Natural killer cell (primary cell): ENCODE data around the gene SLCO4C1. TPM values are rescaled to one million over a fixed set of nuclear protein-coding genes. Genes with fewer than 3 reads are reported as not detected.

Experiments
- ATAC-seq, 3 donors: fragments of 150-1000 bp in 2 of 3; fragments of 200-7000 bp in 1 of 3; cut with Tn5 transposase; 1 replicate in 1 of 3; 2 replicates in 2 of 3; pipeline ENCODE4 v1.10.0; 2021; ENCODE audit warnings: mild to moderate bottlenecking in 2 of 3, moderate library complexity in 2 of 3
- DNase-seq, 2 donors: peaks; one replicate each; pipeline versions ENCODE4 v3.0.0 to v3.0.0-alpha.2; 2013 to 2021; ENCODE audit warnings: mixed read lengths in 1 of 2
- H3K27ac ChIP-seq: one replicate; pipeline ENCODE4 v1.5.1; 2013; ENCODE audit warnings: mild to moderate bottlenecking, low read length
- H3K27me3 ChIP-seq: one replicate; pipeline ENCODE4 v1.6.1; 2013; ENCODE audit warnings: low read length; ENCODE audit not compliant: control insufficient read depth, insufficient read depth
- H3K36me3 ChIP-seq: one replicate; pipeline ENCODE4 v1.6.1; 2013; ENCODE audit warnings: low read length; ENCODE audit not compliant: control insufficient read depth, insufficient read depth
- H3K4me1 ChIP-seq: one replicate; pipeline ENCODE4 v1.6.1; 2013; ENCODE audit warnings: low read length; ENCODE audit not compliant: control insufficient read depth, insufficient read depth
- H3K4me3 ChIP-seq: one replicate; pipeline ENCODE4 v1.5.1; 2013; ENCODE audit warnings: low read length
- H3K9me3 ChIP-seq: one replicate; pipeline ENCODE4 v1.6.1; 2013; ENCODE audit warnings: low read length; ENCODE audit not compliant: control insufficient read depth, insufficient read depth
- H3K27ac Mint-ChIP-seq, 2 donors: one replicate each; pipeline ENCODE4 v1.8.0; 2022; ENCODE audit warnings: mild to moderate bottlenecking in 2 of 2, mixed read lengths in 2 of 2, moderate library complexity in 1 of 2
- H3K27me3 Mint-ChIP-seq, 2 donors: one replicate each; pipeline ENCODE4 v1.8.0; 2022; ENCODE audit warnings: low read depth in 2 of 2, mixed read lengths in 2 of 2
- H3K36me3 Mint-ChIP-seq: one replicate; pipeline ENCODE4 v1.8.0; 2022; ENCODE audit warnings: mixed read lengths
- H3K4me1 Mint-ChIP-seq, 2 donors: one replicate each; pipeline ENCODE4 v1.8.0; 2022; ENCODE audit warnings: mixed read lengths in 2 of 2
- H3K4me3 Mint-ChIP-seq: one replicate; pipeline ENCODE4 v1.8.0; 2022; ENCODE audit warnings: mild to moderate bottlenecking, moderate library complexity, mixed read lengths
- H3K9me3 Mint-ChIP-seq, 2 donors: one replicate each; pipeline ENCODE4 v1.8.0; 2022; ENCODE audit warnings: mixed read lengths in 2 of 2
- CTCF ChIP-seq: fragments of 200-600 bp; IDR thresholded peaks from one replicate; pipeline ENCODE4 v1.8.0; 2022; ENCODE audit warnings: antibody characterized with exemption
- WGBS: methylation state at CpG from one replicate; pipeline ENCODE4 v1.1.7; 2013; ENCODE audit warnings: missing lambda C conversion rate; ENCODE audit not compliant: insufficient coverage; 5-methylcytosine and 5-hydroxymethylcytosine counted together
- intact Hi-C: fragments of 100-400 bp; cut with micrococcal nuclease; formaldehyde crosslinking; loops from one replicate; pipeline ENCODE4 v1.14.2; 2022
- total RNA-seq, 4 donors: library from RNA; stranded (reverse); fragments of 120-200 nt in 1 of 4; gene quantifications; one replicate each; pipeline versions ENCODE4 v1.2.3 to v1.2.4, GENCODE V29; 2013 to 2022

Gene SLCO4C1
- total RNA-seq, 3 donors from 2014 or later (not counting 1 experiment from before 2014, with no cell fraction given) = 30.9 to 44.7 (median 31.2) TPM

GRCh38 chr5:102288630-102289029 lies 7.5 kb downstream of the SLCO4C1 start:
- H3K4me1 Mint-ChIP-seq = peaks cover 67 to 68% of the 10 kb centered on the region in 2 donors

GRCh38 chr5:102286476-102286875 lies 9.6 kb downstream of the SLCO4C1 start:
- H3K9me3 ChIP-seq = no peaks in the 10 kb centered on the region
- H3K27ac ChIP-seq = no peak overlapping the region
- ATAC-seq (no peak), DNase-seq (no peak)
- peaks cover 5% of the 10 kb centered on the region for H3K4me1 ChIP-seq
- intact Hi-C loops = no loop called here
- no peaks in the 10 kb centered on the region for H3K9me3 Mint-ChIP-seq
- no peak overlapping the region for H3K4me3 ChIP-seq
- H3K27me3 ChIP-seq = no peaks in the 10 kb centered on the region
- peak overlapping the region in 1 of 2 donors; percentile 47 for H3K27ac Mint-ChIP-seq
- TF ChIP-seq CTCF = no peak
- no peak overlapping the region for H3K4me3 Mint-ChIP-seq
- H3K4me1 Mint-ChIP-seq = peaks cover 70 to 76% of the 10 kb centered on the region in 2 donors
- 0% methylated on average over 1 of the region's 2 CpGs for WGBS
- no peaks in the 10 kb centered on the region for H3K36me3 Mint-ChIP-seq
- no peaks in the 10 kb centered on the region for H3K27me3 Mint-ChIP-seq
- H3K36me3 ChIP-seq = peaks cover 17% of the 10 kb centered on the region

More at GRCh38 chr5:102288630-102289029, 7.5 kb downstream of the SLCO4C1 start:
- Histone ChIP-seq H3K4me3 (no peak overlapping the region), H3K36me3 (peaks cover 17% of the 10 kb centered on the region), H3K27me3 (no peaks in the 10 kb centered on the region), H3K4me1 (peaks cover 9% of the 10 kb centered on the region), H3K27ac (no peak overlapping the region), H3K9me3 (no peaks in the 10 kb centered on the region)
- peak overlapping the region; percentile 4 for H3K4me3 Mint-ChIP-seq
- 84% methylated on average over 1 of the region's 1 CpG for WGBS
- H3K27me3 Mint-ChIP-seq = no peaks in the 10 kb centered on the region
- no peak for DNase-seq
- TF ChIP-seq CTCF = no peak
- H3K36me3 Mint-ChIP-seq = no peaks in the 10 kb centered on the region
- peak overlapping the region; percentile 41 to 69 for H3K27ac Mint-ChIP-seq
- no peak for ATAC-seq
- H3K9me3 Mint-ChIP-seq = no peaks in the 10 kb centered on the region
- intact Hi-C loops = no loop called here

- Mint-ChIP-seq H3K9me3 (no peaks in the 10 kb centered on the region), H3K27ac (peak overlapping the region; percentile 69 to 73), H3K27me3 (no peaks in the 10 kb centered on the region), H3K4me3 (peak overlapping the region; percentile 79), H3K36me3 (no peaks in the 10 kb centered on the region), H3K4me1 (peaks cover 59 to 65% of the 10 kb centered on the region in 2 donors)
- H3K27me3 ChIP-seq = no peaks in the 10 kb centered on the region
- H3K27ac ChIP-seq = no peak overlapping the region
- H3K36me3 ChIP-seq = no peaks in the 10 kb centered on the region
- ATAC-seq (peak; percentile 48 to 59 (median 49)), DNase-seq (peak in 1 of 2 donors; percentile 6)
- no CpG with 5 or more reads among the region's 2 CpGs for WGBS
- H3K9me3 ChIP-seq = no peaks in the 10 kb centered on the region
- H3K4me3 ChIP-seq = no peak overlapping the region
- H3K4me1 ChIP-seq = no peaks in the 10 kb centered on the region
- intact Hi-C loops = loop anchor here (2.0 kb wide), 1 partner anchor 14 kb away; the partner anchor contains the start of gene SLCO4C1
- TF ChIP-seq CTCF = no peak
Measured at GRCh38 chr5:102283102-102283797, 12.8 kb downstream of the SLCO4C1 start.
